Measurements from ENCODE around the gene HS6ST2. TPM values are rescaled to one million over a fixed set of nuclear protein-coding genes. Genes with fewer than 3 reads are reported as not detected.
"Not testable (repeated sequence)": the region's sequence is repeated elsewhere in the genome, so short reads cannot be mapped to it uniquely, and the experiment has no call there.

Gene HS6ST2
- under 1 TPM; 0.75 to 0.81 TPM for total RNA-seq

GRCh38 chrX:132958091-132958703 lies at the start of gene HS6ST2:
TSS of gene HS6ST2 (minus strand) at chrX:132958629.
- ChIA-PET POLR2A (no interaction called here), CTCF (interaction anchor here (0.6 kb wide), 1 partner anchor 1241 kb away, joined by 5 read pairs; no protein-coding TSS in a partner anchor)
- H3K4me3 Mint-ChIP-seq, result peak within 1 kb of the TSS; percentile 16
- H3K27ac Mint-ChIP-seq, result no peak within 1 kb of the TSS
- no peaks in the 10 kb centered on the region for H3K9me3 Mint-ChIP-seq
- intact Hi-C loops (cut with micrococcal nuclease), result loop anchor here (10.0 kb wide), 1 partner anchor 213 kb away; no protein-coding TSS in a partner anchor
- H3K27me3 Mint-ChIP-seq, result peaks cover 35% of the 10 kb centered on the region
- H3K36me3 Mint-ChIP-seq, result no peaks in the 10 kb centered on the region
- H3K4me1 Mint-ChIP-seq (ENCODE audit: low read depth), result peaks cover 6% of the 10 kb centered on the region
- no peak for DNase-seq

DNA sequence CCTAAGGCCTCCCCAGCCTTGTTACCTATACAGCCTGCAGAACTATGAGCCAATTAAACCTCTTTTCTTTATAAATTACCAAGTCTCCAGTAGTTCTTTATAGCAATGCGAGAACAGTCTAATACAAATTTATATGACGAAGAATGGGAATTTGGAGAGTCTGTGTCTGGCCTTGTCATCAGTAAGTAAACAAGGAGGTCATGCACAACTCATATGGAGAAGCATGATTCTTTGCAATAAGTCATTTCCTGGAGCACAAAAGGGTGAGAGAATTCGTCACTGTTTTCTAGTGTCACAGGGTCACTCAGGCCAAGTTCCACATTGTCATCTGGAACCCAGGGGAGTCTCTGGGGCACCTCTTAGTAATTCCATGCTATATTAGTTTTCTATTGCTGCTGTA lies 49.0 kb upstream of the HS6ST2 start:
- Mint-ChIP-seq H3K4me1 (ENCODE audit: low read depth) (no peaks in the 10 kb centered on the region), H3K9me3 (no peaks in the 10 kb centered on the region), H3K27ac (no peak overlapping the region), H3K27me3 (no peaks in the 10 kb centered on the region), H3K4me3 (no peak overlapping the region), H3K36me3 (no peaks in the 10 kb centered on the region)
- POLR2A ChIA-PET, result no interaction called here
- intact Hi-C loops (cut with micrococcal nuclease), result no loop called here
- no peak for DNase-seq
- CTCF ChIA-PET, result no interaction called here

DNA sequence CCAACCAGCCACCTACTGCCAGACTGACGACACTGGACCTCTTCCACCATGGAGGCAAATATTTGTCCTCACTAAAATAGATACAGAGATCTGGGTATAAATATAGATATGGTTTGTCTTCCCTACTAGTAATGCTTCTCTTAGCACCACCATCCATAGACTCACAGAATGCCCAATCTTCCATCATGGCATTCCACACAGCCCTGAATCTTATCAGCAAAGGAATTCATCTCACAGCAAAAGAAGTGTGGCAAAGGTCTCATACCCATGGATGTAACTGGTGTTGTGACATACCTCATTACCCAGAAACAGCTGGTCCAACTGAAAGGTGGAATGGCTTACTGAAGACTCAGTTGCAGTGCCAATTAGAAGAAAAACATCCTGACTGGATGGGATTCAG lies 47.2 kb upstream of the HS6ST2 start:
- ChIA-PET CTCF (interaction anchor here (0.7 to 1.3 kb wide), 4 partner anchors 14 to 665 kb away, joined by 3 to 4 read pairs (median 3); no protein-coding TSS in a partner anchor), POLR2A (no interaction called here)
- no peak overlapping the region for H3K4me3 Mint-ChIP-seq
- H3K36me3 Mint-ChIP-seq, result no peaks in the 10 kb centered on the region
- no peak overlapping the region for H3K27ac Mint-ChIP-seq
- no peaks in the 10 kb centered on the region for H3K4me1 Mint-ChIP-seq (ENCODE audit: low read depth)
- no peaks in the 10 kb centered on the region for H3K9me3 Mint-ChIP-seq
- no peaks in the 10 kb centered on the region for H3K27me3 Mint-ChIP-seq
- DNase-seq, result no peak
- intact Hi-C loops (cut with micrococcal nuclease), result no loop called here

- Mint-ChIP-seq H3K9me3 (no peaks in the 10 kb centered on the region), H3K36me3 (no peaks in the 10 kb centered on the region), H3K27me3 (no peaks in the 10 kb centered on the region), H3K4me3 (no peak overlapping the region), H3K27ac (no peak overlapping the region), H3K4me1 (ENCODE audit: low read depth) (no peaks in the 10 kb centered on the region)
- no peak for DNase-seq
- ChIA-PET CTCF (interaction anchor here (0.7 to 1.3 kb wide), 5 partner anchors 13 to 665 kb away, joined by 3 to 4 read pairs (median 3); no protein-coding TSS in a partner anchor), POLR2A (no interaction called here)
- intact Hi-C loops (cut with micrococcal nuclease), result no loop called here
These were observed 46.6 kb upstream of the HS6ST2 start for GRCh38 chrX:133005042-133005441.

GRCh38 chrX:132999209-132999608 lies 40.8 kb upstream of the HS6ST2 start:
- ChIA-PET CTCF (no interaction called here), POLR2A (no interaction called here)
- Mint-ChIP-seq H3K27ac (no peak overlapping the region), H3K4me1 (ENCODE audit: low read depth) (no peaks in the 10 kb centered on the region), H3K4me3 (no peak overlapping the region), H3K9me3 (no peaks in the 10 kb centered on the region), H3K27me3 (peaks cover 2% of the 10 kb centered on the region), H3K36me3 (no peaks in the 10 kb centered on the region)
- no peak for DNase-seq
- intact Hi-C loops (cut with micrococcal nuclease), result no loop called here

- H3K27ac Mint-ChIP-seq, result no peak overlapping the region
- DNase-seq, result no peak
- no peaks in the 10 kb centered on the region for H3K9me3 Mint-ChIP-seq
- intact Hi-C loops (cut with micrococcal nuclease), result no loop called here
- peaks cover 2% of the 10 kb centered on the region for H3K27me3 Mint-ChIP-seq
- H3K4me3 Mint-ChIP-seq, result no peak overlapping the region
- no peaks in the 10 kb centered on the region for H3K4me1 Mint-ChIP-seq (ENCODE audit: low read depth)
- no peaks in the 10 kb centered on the region for H3K36me3 Mint-ChIP-seq
- ChIA-PET CTCF (no interaction called here), POLR2A (no interaction called here)
These were observed 32.4 kb upstream of the HS6ST2 start for GRCh38 chrX:132990835-132991234.

- no peak for DNase-seq
- H3K27ac Mint-ChIP-seq, result no peak overlapping the region
- ChIA-PET POLR2A (no interaction called here), CTCF (no interaction called here)
- no peaks in the 10 kb centered on the region for H3K9me3 Mint-ChIP-seq
- no peaks in the 10 kb centered on the region for H3K4me1 Mint-ChIP-seq (ENCODE audit: low read depth)
- intact Hi-C loops (cut with micrococcal nuclease), result no loop called here
- H3K36me3 Mint-ChIP-seq, result no peaks in the 10 kb centered on the region
- H3K4me3 Mint-ChIP-seq, result no peak overlapping the region
- no peaks in the 10 kb centered on the region for H3K27me3 Mint-ChIP-seq
These were observed 28.1 kb upstream of the HS6ST2 start for GRCh38 chrX:132986556-132986955.

GRCh38 chrX:132984058-132984650 lies 25.7 kb upstream of the HS6ST2 start:
- ChIA-PET CTCF (no interaction called here), POLR2A (no interaction called here)
- Mint-ChIP-seq H3K9me3 (no peaks in the 10 kb centered on the region), H3K36me3 (no peaks in the 10 kb centered on the region), H3K4me3 (no peak overlapping the region), H3K4me1 (ENCODE audit: low read depth) (no peaks in the 10 kb centered on the region), H3K27ac (no peak overlapping the region), H3K27me3 (no peaks in the 10 kb centered on the region)
- DNase-seq, result no peak
- intact Hi-C loops (cut with micrococcal nuclease), result no loop called here

DNA sequence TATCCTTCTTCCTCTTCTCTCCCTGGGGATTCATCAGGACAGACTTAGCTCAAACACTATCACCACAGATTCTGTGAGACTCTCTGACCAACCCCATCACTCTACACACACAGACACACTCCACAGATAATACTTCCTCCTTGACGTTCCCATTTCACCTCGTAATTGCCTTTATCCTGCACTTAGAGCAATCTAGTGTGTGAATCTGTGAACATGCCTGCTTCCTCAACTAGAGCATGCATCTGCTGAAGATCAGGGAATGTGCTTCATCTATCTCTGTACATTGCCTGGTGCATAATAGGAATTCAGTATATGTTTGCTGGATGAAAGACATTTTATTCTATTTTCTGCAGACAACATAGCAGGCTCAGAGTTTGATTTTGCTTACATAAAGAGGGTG lies 25.1 kb upstream of the HS6ST2 start:
- no peak for DNase-seq
- Mint-ChIP-seq H3K27ac (no peak overlapping the region), H3K4me1 (ENCODE audit: low read depth) (no peaks in the 10 kb centered on the region), H3K27me3 (no peaks in the 10 kb centered on the region), H3K9me3 (no peaks in the 10 kb centered on the region), H3K4me3 (no peak overlapping the region), H3K36me3 (no peaks in the 10 kb centered on the region)
- ChIA-PET POLR2A (no interaction called here), CTCF (no interaction called here)
- intact Hi-C loops (cut with micrococcal nuclease), result no loop called here

GRCh38 chrX:132980035-132980434 lies 21.6 kb upstream of the HS6ST2 start:
- H3K27me3 Mint-ChIP-seq; DNase-seq; H3K9me3 Mint-ChIP-seq; H3K4me1 Mint-ChIP-seq (ENCODE audit: low read depth); POLR2A ChIA-PET; H3K27ac Mint-ChIP-seq; intact Hi-C loops (cut with micrococcal nuclease); CTCF ChIA-PET; H3K4me3 Mint-ChIP-seq; H3K36me3 Mint-ChIP-seq: not testable (repeated sequence)

DNA sequence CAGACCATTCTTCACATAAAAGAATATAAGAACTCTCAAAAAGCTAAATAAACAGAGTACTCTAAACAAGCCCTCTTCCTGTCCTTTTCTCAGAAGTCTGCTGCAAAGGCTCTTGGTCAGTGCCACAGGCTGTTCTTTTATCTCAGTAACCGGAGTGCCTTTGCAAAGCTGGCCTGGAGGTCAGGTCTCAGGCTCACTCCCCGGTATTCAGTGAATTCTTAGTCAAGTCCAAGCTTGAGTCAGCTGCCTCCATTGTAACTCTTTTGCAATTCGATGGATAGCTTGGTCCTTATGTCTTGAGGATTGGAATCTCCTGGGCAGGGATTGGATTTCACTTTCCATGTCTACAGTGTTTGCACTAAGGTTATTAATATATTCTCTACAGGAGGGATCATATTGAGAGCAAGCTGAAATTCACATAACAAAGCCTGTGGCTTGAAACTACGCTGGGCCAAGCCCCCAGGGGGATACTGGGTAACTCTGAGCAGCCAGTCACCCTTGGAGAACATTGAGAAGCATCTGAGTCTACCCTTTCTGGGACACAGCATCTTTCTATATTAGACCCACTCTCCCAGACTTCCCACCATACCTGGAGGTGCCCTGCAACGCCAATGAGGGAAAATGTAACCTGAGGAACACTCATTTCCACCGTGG lies 10.0 kb upstream of the HS6ST2 start:
- no peak overlapping the region for H3K4me3 Mint-ChIP-seq
- H3K27me3 Mint-ChIP-seq, result no peaks in the 10 kb centered on the region
- no peak overlapping the region for H3K27ac Mint-ChIP-seq
- no peak for DNase-seq
- CTCF ChIA-PET, result no interaction called here
- POLR2A ChIA-PET, result no interaction called here
- no peaks in the 10 kb centered on the region for H3K36me3 Mint-ChIP-seq
- no peaks in the 10 kb centered on the region for H3K4me1 Mint-ChIP-seq (ENCODE audit: low read depth)
- H3K9me3 Mint-ChIP-seq, result no peaks in the 10 kb centered on the region
- intact Hi-C loops (cut with micrococcal nuclease), result no loop called here

- intact Hi-C loops (cut with micrococcal nuclease), result no loop called here
- CTCF ChIA-PET, result interaction anchor here (0.6 kb wide), 1 partner anchor 424 kb away, joined by 3 read pairs; no protein-coding TSS in a partner anchor
- H3K4me1 Mint-ChIP-seq (ENCODE audit: low read depth), result no peaks in the 10 kb centered on the region
- H3K36me3 Mint-ChIP-seq, result no peaks in the 10 kb centered on the region
- no peak overlapping the region for H3K27ac Mint-ChIP-seq
- no peak for DNase-seq
- H3K27me3 Mint-ChIP-seq, result no peaks in the 10 kb centered on the region
- POLR2A ChIA-PET, result no interaction called here
- no peak overlapping the region for H3K4me3 Mint-ChIP-seq
- no peaks in the 10 kb centered on the region for H3K9me3 Mint-ChIP-seq
These were observed 8.6 kb upstream of the HS6ST2 start for GRCh38 chrX:132967049-132967448.

- POLR2A ChIA-PET, result no interaction called here
- H3K27ac Mint-ChIP-seq, result no peak overlapping the region
- H3K4me1 Mint-ChIP-seq (ENCODE audit: low read depth), result no peaks in the 10 kb centered on the region
- no peak for DNase-seq
- peaks cover 3% of the 10 kb centered on the region for H3K27me3 Mint-ChIP-seq
- no peaks in the 10 kb centered on the region for H3K36me3 Mint-ChIP-seq
- no peak overlapping the region for H3K4me3 Mint-ChIP-seq
- intact Hi-C loops (cut with micrococcal nuclease), result no loop called here
- H3K9me3 Mint-ChIP-seq, result no peaks in the 10 kb centered on the region
- CTCF ChIA-PET, result no interaction called here
These were observed 7.0 kb upstream of the HS6ST2 start for GRCh38 chrX:132965461-132965860.

All from activated CD4-positive, alpha-beta memory T cell treated with anti-CD3 and anti-CD28 coated beads for 36 hours (primary cell).